Osteoblast (primary cell): Measurements from ENCODE around the gene BRCA2. TPM values are rescaled to one million over a fixed set of nuclear protein-coding genes. Genes with fewer than 3 reads are reported as not detected.

Source experiments
- DNase-seq: peaks from one replicate; pipeline ENCODE4 v3.0.0; 2011; ENCODE audit warnings: low spot score, mixed read lengths; ENCODE audit not compliant: insufficient read length; ENCODE audit errors: missing footprints
- H2AFZ ChIP-seq: 2 replicates; pipeline ENCODE4 v1.6.0; 2011; ENCODE audit warnings: mild to moderate bottlenecking, low read length
- H3K27ac ChIP-seq: 2 replicates; pipeline ENCODE4 v1.5.1; 2011; ENCODE audit warnings: mild to moderate bottlenecking, low read depth, low read length, moderate library complexity
- H3K27me3 ChIP-seq: 2 replicates; pipeline ENCODE4 v1.6.0; 2012; ENCODE audit warnings: mild to moderate bottlenecking, control low read depth, inconsistent platforms, low read length, moderate library complexity; ENCODE audit not compliant: insufficient read depth
- H3K36me3 ChIP-seq: 2 replicates; pipeline ENCODE4 v1.5.1; 2011; ENCODE audit warnings: mild to moderate bottlenecking, low read length, control low read depth, moderate library complexity; ENCODE audit not compliant: insufficient read depth
- H3K4me1 ChIP-seq: 2 replicates; pipeline ENCODE4 v1.5.1; 2011; ENCODE audit warnings: mild to moderate bottlenecking, low read length, control low read depth, moderate library complexity; ENCODE audit not compliant: insufficient read depth
- H3K4me2 ChIP-seq: 2 replicates; pipeline ENCODE4 v1.6.0; 2011; ENCODE audit warnings: mild to moderate bottlenecking, low read length; ENCODE audit not compliant: insufficient read depth
- H3K4me3 ChIP-seq: fragments of 200-600 bp; sonication (generic); 3 replicates; pipeline ENCODE4 v1.5.1; 2012; ENCODE audit warnings: mild to moderate bottlenecking, low read length, inconsistent platforms; ENCODE audit not compliant: insufficient read depth
- H3K79me2 ChIP-seq: 2 replicates; pipeline ENCODE4 v1.6.0; 2012; ENCODE audit warnings: mild to moderate bottlenecking, low read length, control low read depth, inconsistent platforms; ENCODE audit not compliant: insufficient read depth
- H3K9me3 ChIP-seq: 2 replicates; pipeline ENCODE4 v1.5.1; 2011; ENCODE audit warnings: low read depth, low read length, control low read depth
- H4K20me1 ChIP-seq: 2 replicates; pipeline ENCODE4 v1.6.0; 2012; ENCODE audit warnings: mild to moderate bottlenecking, low read length, control low read depth; ENCODE audit not compliant: insufficient read depth
- total RNA-seq: library from RNA; depleted of rRNA; stranded (reverse); fragments of >200 nt; gene quantifications from 2 replicates; pipeline ENCODE4 v1.2.3, GENCODE V29; 2012
- TF ChIP-seq, protein P1 (sequence below): IDR thresholded peaks from 2 replicates; pipeline ENCODE4 v1.5.1; 2011; ENCODE audit warnings: mild to moderate bottlenecking, low read depth, low read length, moderate library complexity; ENCODE audit errors: extremely low read depth

The BRCA2 gene, protein sequence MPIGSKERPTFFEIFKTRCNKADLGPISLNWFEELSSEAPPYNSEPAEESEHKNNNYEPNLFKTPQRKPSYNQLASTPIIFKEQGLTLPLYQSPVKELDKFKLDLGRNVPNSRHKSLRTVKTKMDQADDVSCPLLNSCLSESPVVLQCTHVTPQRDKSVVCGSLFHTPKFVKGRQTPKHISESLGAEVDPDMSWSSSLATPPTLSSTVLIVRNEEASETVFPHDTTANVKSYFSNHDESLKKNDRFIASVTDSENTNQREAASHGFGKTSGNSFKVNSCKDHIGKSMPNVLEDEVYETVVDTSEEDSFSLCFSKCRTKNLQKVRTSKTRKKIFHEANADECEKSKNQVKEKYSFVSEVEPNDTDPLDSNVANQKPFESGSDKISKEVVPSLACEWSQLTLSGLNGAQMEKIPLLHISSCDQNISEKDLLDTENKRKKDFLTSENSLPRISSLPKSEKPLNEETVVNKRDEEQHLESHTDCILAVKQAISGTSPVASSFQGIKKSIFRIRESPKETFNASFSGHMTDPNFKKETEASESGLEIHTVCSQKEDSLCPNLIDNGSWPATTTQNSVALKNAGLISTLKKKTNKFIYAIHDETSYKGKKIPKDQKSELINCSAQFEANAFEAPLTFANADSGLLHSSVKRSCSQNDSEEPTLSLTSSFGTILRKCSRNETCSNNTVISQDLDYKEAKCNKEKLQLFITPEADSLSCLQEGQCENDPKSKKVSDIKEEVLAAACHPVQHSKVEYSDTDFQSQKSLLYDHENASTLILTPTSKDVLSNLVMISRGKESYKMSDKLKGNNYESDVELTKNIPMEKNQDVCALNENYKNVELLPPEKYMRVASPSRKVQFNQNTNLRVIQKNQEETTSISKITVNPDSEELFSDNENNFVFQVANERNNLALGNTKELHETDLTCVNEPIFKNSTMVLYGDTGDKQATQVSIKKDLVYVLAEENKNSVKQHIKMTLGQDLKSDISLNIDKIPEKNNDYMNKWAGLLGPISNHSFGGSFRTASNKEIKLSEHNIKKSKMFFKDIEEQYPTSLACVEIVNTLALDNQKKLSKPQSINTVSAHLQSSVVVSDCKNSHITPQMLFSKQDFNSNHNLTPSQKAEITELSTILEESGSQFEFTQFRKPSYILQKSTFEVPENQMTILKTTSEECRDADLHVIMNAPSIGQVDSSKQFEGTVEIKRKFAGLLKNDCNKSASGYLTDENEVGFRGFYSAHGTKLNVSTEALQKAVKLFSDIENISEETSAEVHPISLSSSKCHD (N-terminal part only)
- total RNA-seq = 4.7 and 6.5 TPM in 2 replicates

DNA sequence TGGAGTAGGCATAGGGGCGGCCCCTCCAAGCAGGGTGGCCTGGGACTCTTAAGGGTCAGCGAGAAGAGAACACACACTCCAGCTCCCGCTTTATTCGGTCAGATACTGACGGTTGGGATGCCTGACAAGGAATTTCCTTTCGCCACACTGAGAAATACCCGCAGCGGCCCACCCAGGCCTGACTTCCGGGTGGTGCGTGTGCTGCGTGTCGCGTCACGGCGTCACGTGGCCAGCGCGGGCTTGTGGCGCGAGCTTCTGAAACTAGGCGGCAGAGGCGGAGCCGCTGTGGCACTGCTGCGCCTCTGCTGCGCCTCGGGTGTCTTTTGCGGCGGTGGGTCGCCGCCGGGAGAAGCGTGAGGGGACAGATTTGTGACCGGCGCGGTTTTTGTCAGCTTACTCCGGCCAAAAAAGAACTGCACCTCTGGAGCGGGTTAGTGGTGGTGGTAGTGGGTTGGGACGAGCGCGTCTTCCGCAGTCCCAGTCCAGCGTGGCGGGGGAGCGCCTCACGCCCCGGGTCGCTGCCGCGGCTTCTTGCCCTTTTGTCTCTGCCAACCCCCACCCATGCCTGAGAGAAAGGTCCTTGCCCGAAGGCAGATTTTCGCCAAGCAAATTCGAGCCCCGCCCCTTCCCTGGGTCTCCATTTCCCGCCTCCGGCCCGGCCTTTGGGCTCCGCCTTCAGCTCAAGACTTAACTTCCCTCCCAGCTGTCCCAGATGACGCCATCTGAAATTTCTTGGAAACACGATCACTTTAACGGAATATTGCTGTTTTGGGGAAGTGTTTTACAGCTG lies at the start of gene BRCA2, which contains the start of gene ZAR1L:
Gene BRCA2 (plus strand): TSS at position 271 of the 790 bp plus-strand sequence. CDS start 953 bp downstream, outside the sequence.
Gene ZAR1L (minus strand): TSS at position 126 of the 790 bp plus-strand sequence. CDS start 3,438 bp downstream, outside the sequence.
- H4K20me1 ChIP-seq = no peaks in the 10 kb centered on the region
- H3K79me2 ChIP-seq = peaks cover 6% of the 10 kb centered on the region
- H2AFZ ChIP-seq = peak within 1 kb of the TSS; percentile 77

DNA sequence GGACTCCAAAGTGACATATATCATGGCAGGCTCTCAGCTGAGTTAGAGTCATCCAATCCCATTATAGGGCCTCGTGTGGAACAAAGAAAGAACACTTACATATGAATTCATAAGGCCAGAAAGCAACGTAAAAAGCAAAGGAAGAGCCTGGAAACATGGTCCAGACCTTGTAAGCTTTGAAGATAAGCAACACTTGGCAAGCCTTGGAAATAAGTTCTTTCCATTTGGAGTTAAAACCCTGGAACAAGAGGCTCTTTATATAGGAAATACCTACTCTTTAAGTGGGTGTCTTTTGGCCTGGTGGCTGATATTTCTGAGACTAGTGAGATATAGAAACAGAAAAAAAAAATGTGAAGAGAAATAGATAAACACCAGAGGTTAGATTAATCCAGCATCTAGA lies 49.6 kb upstream of the BRCA2 start:
- peaks cover 12% of the 10 kb centered on the region for H3K36me3 ChIP-seq
- no peak overlapping the region for H2AFZ ChIP-seq
- no peak overlapping the region for H3K27ac ChIP-seq
- DNase-seq = no peak
- no peaks in the 10 kb centered on the region for H3K27me3 ChIP-seq
- no peaks in the 10 kb centered on the region for H3K9me3 ChIP-seq
- H3K4me1 ChIP-seq = peaks cover 7% of the 10 kb centered on the region
- H3K79me2 ChIP-seq = no peaks in the 10 kb centered on the region
- H3K4me2 ChIP-seq = no peak overlapping the region
- TF ChIP-seq, protein P1, sequence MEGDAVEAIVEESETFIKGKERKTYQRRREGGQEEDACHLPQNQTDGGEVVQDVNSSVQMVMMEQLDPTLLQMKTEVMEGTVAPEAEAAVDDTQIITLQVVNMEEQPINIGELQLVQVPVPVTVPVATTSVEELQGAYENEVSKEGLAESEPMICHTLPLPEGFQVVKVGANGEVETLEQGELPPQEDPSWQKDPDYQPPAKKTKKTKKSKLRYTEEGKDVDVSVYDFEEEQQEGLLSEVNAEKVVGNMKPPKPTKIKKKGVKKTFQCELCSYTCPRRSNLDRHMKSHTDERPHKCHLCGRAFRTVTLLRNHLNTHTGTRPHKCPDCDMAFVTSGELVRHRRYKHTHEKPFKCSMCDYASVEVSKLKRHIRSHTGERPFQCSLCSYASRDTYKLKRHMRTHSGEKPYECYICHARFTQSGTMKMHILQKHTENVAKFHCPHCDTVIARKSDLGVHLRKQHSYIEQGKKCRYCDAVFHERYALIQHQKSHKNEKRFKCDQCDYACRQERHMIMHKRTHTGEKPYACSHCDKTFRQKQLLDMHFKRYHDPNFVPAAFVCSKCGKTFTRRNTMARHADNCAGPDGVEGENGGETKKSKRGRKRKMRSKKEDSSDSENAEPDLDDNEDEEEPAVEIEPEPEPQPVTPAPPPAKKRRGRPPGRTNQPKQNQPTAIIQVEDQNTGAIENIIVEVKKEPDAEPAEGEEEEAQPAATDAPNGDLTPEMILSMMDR = no peak
- no peaks in the 10 kb centered on the region for H4K20me1 ChIP-seq
- no peak overlapping the region for H3K4me3 ChIP-seq

More for the DNA sequence above, at the start of gene BRCA2, which contains the start of gene ZAR1L:
- peaks cover 17% of the 10 kb centered on the region for H3K4me1 ChIP-seq
- peak; percentile 91 for DNase-seq
- H3K4me2 ChIP-seq = peak within 1 kb of the TSS; percentile 78
- peak within 1 kb of the TSS; percentile 99 for H3K27ac ChIP-seq
- no peaks in the 10 kb centered on the region for H3K36me3 ChIP-seq
- H3K9me3 ChIP-seq = no peaks in the 10 kb centered on the region
- H3K27me3 ChIP-seq = no peaks in the 10 kb centered on the region
- peak within 1 kb of the TSS; percentile 73 for H3K4me3 ChIP-seq
- TF ChIP-seq, protein P1 = no peak

DNA sequence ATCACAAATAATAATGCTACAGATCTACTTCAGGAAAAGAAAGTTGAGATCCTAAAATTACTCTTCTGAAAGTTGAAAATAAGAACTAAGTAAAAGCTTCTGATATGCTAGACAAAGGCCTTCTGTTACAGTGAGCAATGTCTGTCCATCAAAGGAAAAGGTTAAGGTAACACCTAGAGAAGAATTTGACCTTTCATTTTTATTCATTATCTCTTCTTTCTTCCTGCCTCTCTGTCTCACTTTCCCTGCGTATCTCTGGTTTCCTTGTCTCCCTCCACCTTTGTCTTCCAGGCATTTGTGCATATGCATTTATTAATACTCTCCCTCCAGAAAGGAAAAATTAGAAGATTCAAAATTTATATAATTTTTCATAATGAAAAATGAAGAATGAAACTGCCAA lies 49.2 kb upstream of the BRCA2 start:
- H3K4me1 ChIP-seq = peaks cover 3% of the 10 kb centered on the region
- TF ChIP-seq, protein P1 = no peak
- H3K9me3 ChIP-seq = no peaks in the 10 kb centered on the region
- peaks cover 12% of the 10 kb centered on the region for H3K36me3 ChIP-seq
- no peak overlapping the region for H2AFZ ChIP-seq
- no peaks in the 10 kb centered on the region for H3K79me2 ChIP-seq
- no peak overlapping the region for H3K4me2 ChIP-seq
- H3K27ac ChIP-seq = no peak overlapping the region
- H3K4me3 ChIP-seq = no peak overlapping the region
- no peak for DNase-seq
- no peaks in the 10 kb centered on the region for H3K27me3 ChIP-seq
- H4K20me1 ChIP-seq = no peaks in the 10 kb centered on the region
